ENCODE data around the gene THAP4. TPM values are rescaled to one million over a fixed set of nuclear protein-coding genes. Genes with fewer than 3 reads are reported as not detected.

THAP4 gene
- total RNA-seq, 1 donor from 2014 or later = 63.9 TPM

DNA sequence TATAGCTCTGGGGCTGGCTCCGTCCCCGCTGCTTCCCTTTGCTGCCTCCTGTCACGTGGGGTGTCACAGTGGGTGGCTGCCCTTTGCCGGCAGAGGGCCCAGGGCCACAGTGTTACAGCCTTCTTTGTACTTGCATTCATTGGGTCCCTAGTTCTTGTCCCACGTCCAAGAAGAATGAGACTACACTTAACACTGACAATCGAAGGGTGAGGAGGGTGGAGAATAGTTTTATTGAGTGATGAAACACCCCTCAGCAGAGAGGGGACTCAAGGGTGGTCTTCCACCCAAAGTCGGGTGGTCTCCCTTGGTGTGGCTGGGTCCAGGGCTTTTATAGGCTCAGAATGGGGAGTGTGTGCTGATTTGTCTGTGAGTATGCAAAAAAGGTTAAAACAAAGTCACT is 2.4 kb upstream of the THAP4 start:
- H3K9me3 Mint-ChIP-seq = peaks cover 3% of the 10 kb centered on the region
- H3K27ac Mint-ChIP-seq = no peak overlapping the region
- peaks cover 36% of the 10 kb centered on the region for H3K36me3 Mint-ChIP-seq (ENCODE audit: low read depth)
- H3K4me1 Mint-ChIP-seq = peaks cover 45% of the 10 kb centered on the region
- H3K4me3 Mint-ChIP-seq = peak overlapping the region; percentile 39
- DNase-seq = no peak
- intact Hi-C loops (cut with micrococcal nuclease) = loop anchor here (5.0 kb wide), 1 partner anchor 537 kb away; the partner anchor contains the start of gene MTERF4
- H3K27me3 Mint-ChIP-seq = no peaks in the 10 kb centered on the region

- intact Hi-C loops (cut with micrococcal nuclease) = loop anchor here (5.0 kb wide), 1 partner anchor 537 kb away; the partner anchor contains the start of gene MTERF4
- no peak for DNase-seq
- Mint-ChIP-seq H3K4me3 (peak overlapping the region; percentile 89), H3K27ac (no peak overlapping the region), H3K9me3 (peaks cover 3% of the 10 kb centered on the region), H3K27me3 (no peaks in the 10 kb centered on the region), H3K4me1 (peaks cover 43% of the 10 kb centered on the region), H3K36me3 (ENCODE audit: low read depth) (peaks cover 37% of the 10 kb centered on the region)
These were observed 2.0 kb upstream of the THAP4 start for GRCh38 chr2:241638940-241639339.

GRCh38 chr2:241637795-241638660 is 1.1 kb upstream of the THAP4 start:
- H3K36me3 Mint-ChIP-seq (ENCODE audit: low read depth) = peaks cover 41% of the 10 kb centered on the region
- H3K27me3 Mint-ChIP-seq = no peaks in the 10 kb centered on the region
- peak overlapping the region; percentile 89 for H3K4me3 Mint-ChIP-seq
- H3K9me3 Mint-ChIP-seq = peaks cover 3% of the 10 kb centered on the region
- H3K4me1 Mint-ChIP-seq = peaks cover 43% of the 10 kb centered on the region
- intact Hi-C loops (cut with micrococcal nuclease) = loop anchor here (1.0 to 5.0 kb wide), 6 partner anchors 48 to 536 kb away; partner anchors contain the start of genes D2HGDH, DTYMK, HDLBP and MTERF4
- H3K27ac Mint-ChIP-seq = peak overlapping the region; percentile 93
- DNase-seq = peak; percentile 83

DNA sequence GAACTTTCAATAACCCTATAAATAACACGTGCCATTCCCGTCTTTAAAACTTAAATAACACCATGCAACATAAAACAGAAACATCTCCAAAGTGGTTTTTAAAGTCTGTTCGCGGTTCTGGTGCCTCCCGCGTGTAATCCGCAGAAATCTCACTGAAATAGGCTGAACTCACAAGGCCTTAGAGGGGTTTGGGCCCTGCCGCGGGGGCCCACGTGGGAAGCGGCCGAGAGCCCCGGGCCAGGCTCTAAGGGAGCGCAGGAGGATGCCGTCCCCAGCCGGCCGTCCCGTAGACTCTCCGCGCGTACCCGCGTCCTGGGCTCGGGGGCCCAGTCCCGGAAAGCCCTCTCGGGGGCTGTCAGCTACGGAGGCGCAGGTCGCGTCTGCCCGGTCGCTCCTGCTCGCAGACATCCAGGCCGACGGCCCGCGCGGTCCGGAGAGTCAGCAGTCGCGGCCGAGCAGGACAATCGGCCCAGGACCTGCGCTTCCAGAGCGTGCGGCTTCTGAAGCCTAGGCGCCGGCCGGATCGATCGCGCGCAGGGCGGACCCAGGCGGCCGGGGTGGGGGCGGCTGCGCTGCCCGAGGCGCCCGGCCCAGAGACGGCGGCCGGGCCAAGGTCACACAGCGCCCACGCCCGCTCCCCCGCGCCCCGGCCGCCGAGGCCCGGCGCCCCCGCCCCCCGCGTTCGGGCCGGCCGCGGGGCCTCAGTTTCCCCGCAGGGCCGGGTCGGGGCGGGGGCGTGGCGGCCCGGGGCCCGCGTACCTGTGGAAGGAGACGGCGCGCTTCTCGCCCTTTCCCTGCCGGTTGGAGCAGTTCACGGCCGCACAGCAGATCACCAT is 558 bp downstream of the THAP4 start:
- Mint-ChIP-seq H3K36me3 (ENCODE audit: low read depth) (peaks cover 50% of the 10 kb centered on the region), H3K9me3 (peaks cover 3% of the 10 kb centered on the region), H3K27me3 (no peaks in the 10 kb centered on the region), H3K4me1 (peaks cover 36% of the 10 kb centered on the region), H3K4me3 (peak overlapping the region; percentile 77), H3K27ac (peak overlapping the region; percentile 78)
- peak; percentile 81 for DNase-seq
- intact Hi-C loops (cut with micrococcal nuclease) = loop anchor here (1.0 to 5.0 kb wide), 6 partner anchors 50 to 534 kb away; partner anchors contain the start of genes D2HGDH, DTYMK, HDLBP and MTERF4

DNA sequence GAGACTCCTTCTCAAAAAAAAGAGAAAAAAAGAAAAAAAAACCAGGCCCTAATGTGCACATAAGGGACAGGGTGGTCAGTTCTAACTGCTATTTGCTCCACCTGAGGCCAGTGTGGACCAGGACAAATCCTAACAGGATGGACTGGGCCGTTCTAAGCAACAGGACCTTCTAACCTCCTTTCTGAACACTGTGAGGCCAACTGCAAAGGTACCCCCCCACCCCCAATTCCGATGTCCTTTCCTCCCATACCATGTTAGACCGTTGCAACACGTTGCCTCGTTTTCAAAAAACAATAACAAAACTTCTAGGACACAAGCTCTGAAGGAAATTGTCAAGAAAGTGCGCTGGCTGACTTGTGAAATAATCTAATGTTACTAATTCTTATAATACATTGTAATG is 1.2 kb downstream of the THAP4 start:
- H3K27ac Mint-ChIP-seq = peak overlapping the region; percentile 78
- peaks cover 49% of the 10 kb centered on the region for H3K36me3 Mint-ChIP-seq (ENCODE audit: low read depth)
- H3K27me3 Mint-ChIP-seq = no peaks in the 10 kb centered on the region
- peaks cover 3% of the 10 kb centered on the region for H3K9me3 Mint-ChIP-seq
- intact Hi-C loops (cut with micrococcal nuclease) = loop anchor here (5.0 kb wide), 1 partner anchor 533 kb away; the partner anchor contains the start of gene MTERF4
- H3K4me1 Mint-ChIP-seq = peaks cover 31% of the 10 kb centered on the region
- no peak for DNase-seq
- H3K4me3 Mint-ChIP-seq = peak overlapping the region; percentile 77

- Mint-ChIP-seq H3K4me1 (peaks cover 15% of the 10 kb centered on the region), H3K36me3 (ENCODE audit: low read depth) (peaks cover 38% of the 10 kb centered on the region), H3K27ac (no peak overlapping the region), H3K9me3 (no peaks in the 10 kb centered on the region), H3K27me3 (no peaks in the 10 kb centered on the region), H3K4me3 (no peak overlapping the region)
- intact Hi-C loops (cut with micrococcal nuclease) = no loop called here
- DNase-seq = no peak
These were observed 3.4 kb downstream of the THAP4 start for GRCh38 chr2:241633561-241633960.

GRCh38 chr2:241632478-241633325 is 4.3 kb downstream of the THAP4 start:
- intact Hi-C loops (cut with micrococcal nuclease) = no loop called here
- Mint-ChIP-seq H3K27ac (no peak overlapping the region), H3K4me3 (no peak overlapping the region), H3K36me3 (ENCODE audit: low read depth) (peaks cover 43% of the 10 kb centered on the region), H3K4me1 (peaks cover 16% of the 10 kb centered on the region), H3K27me3 (no peaks in the 10 kb centered on the region), H3K9me3 (no peaks in the 10 kb centered on the region)
- DNase-seq = no peak

- Mint-ChIP-seq H3K4me1 (peaks cover 15% of the 10 kb centered on the region), H3K4me3 (no peak overlapping the region), H3K9me3 (no peaks in the 10 kb centered on the region), H3K36me3 (ENCODE audit: low read depth) (peaks cover 42% of the 10 kb centered on the region), H3K27ac (no peak overlapping the region), H3K27me3 (no peaks in the 10 kb centered on the region)
- intact Hi-C loops (cut with micrococcal nuclease) = no loop called here
- DNase-seq = no peak
These were observed 7.1 kb downstream of the THAP4 start for GRCh38 chr2:241629762-241630435.

DNA sequence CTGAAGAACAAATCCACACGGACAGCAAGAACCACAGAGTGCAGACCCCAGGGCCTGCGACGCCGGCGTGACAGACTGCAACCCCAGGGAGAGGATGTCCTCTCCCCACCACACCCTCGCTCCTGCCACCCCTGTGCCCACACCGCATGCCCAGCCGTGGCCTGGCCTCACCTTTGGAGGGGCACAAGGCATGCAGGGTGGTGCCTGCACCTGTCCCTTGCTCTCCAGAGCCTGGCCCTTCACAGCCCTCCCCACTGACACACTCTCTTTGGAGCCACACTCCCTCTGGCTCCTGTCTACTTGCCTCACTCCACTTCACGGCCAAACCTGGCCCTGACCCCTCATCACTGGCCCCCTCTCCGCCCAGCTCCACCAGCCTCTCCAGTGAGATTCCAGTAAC is 9.3 kb downstream of the THAP4 start:
- no peak for DNase-seq
- no peaks in the 10 kb centered on the region for H3K9me3 Mint-ChIP-seq
- peak overlapping the region; percentile 25 for H3K27ac Mint-ChIP-seq
- H3K4me1 Mint-ChIP-seq = peaks cover 12% of the 10 kb centered on the region
- peaks cover 35% of the 10 kb centered on the region for H3K36me3 Mint-ChIP-seq (ENCODE audit: low read depth)
- H3K27me3 Mint-ChIP-seq = no peaks in the 10 kb centered on the region
- H3K4me3 Mint-ChIP-seq = no peak overlapping the region
- intact Hi-C loops (cut with micrococcal nuclease) = no loop called here

GRCh38 chr2:241620419-241620769 is 16.6 kb downstream of the THAP4 start:
- Mint-ChIP-seq H3K4me1 (peaks cover 36% of the 10 kb centered on the region), H3K27me3 (no peaks in the 10 kb centered on the region), H3K4me3 (no peak overlapping the region), H3K36me3 (ENCODE audit: low read depth) (peaks cover 40% of the 10 kb centered on the region), H3K27ac (peak overlapping the region; percentile 89), H3K9me3 (peaks cover 11% of the 10 kb centered on the region)
- DNase-seq = peak; percentile 71
- intact Hi-C loops (cut with micrococcal nuclease) = no loop called here

DNA sequence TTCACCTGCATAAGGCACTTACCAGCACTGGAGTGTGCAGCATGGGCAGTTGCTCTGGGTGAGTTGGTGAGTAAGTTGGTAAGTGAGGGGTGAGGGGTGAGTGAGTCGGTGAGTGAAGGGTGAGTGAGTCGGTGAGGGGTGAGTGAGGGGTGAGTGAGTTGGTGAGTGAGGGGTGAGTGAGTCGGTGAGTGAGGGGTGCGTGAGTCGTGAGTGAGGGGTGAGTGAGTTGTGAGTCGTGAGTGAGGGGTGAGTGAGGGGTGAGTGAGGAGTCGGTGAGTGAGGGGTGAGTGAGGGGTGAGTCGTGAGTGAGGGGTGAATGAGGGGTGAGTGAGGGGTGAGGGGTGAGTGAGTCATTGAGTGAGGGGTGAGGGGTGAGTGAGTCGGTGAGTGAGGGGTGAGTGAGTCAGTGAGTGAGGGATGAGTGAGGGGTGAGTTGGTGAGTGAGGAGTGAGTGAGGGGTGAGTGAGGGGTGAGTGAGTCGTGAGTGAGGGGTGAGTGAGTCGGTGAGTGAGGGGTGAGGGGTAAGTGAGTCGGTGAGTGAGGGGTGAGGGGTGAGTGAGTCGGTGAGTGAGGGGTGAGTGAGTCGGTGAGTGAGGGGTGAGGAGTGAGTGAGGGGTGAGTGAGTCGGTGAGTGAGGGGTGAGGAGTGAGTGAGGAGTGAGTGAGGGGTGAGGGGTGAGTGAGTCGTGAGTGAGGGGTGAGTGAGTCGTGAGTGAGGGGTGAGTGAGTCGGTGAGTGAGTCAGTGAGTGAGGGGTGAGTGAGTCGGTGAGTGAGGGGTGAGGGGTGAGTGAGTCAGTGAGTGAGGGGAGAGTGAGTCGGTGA is 17.1 kb downstream of the THAP4 start:
- Mint-ChIP-seq H3K27ac (peak overlapping the region; percentile 89), H3K4me3 (peak overlapping the region; percentile 7), H3K27me3 (no peaks in the 10 kb centered on the region), H3K4me1 (peaks cover 36% of the 10 kb centered on the region), H3K9me3 (peaks cover 11% of the 10 kb centered on the region), H3K36me3 (ENCODE audit: low read depth) (peaks cover 40% of the 10 kb centered on the region)
- intact Hi-C loops (cut with micrococcal nuclease) = loop anchor here (5.0 to 10.0 kb wide), 3 partner anchors 115 to 303 kb away; partner anchors contain the start of genes HDLBP, SEPTIN2 and STK25
- DNase-seq = no peak

GRCh38 chr2:241618829-241619228 is 18.1 kb downstream of the THAP4 start:
- Mint-ChIP-seq H3K4me1 (peaks cover 36% of the 10 kb centered on the region), H3K27ac (peak overlapping the region; percentile 89), H3K9me3 (peaks cover 11% of the 10 kb centered on the region), H3K27me3 (no peaks in the 10 kb centered on the region), H3K36me3 (ENCODE audit: low read depth) (peaks cover 38% of the 10 kb centered on the region), H3K4me3 (no peak overlapping the region)
- intact Hi-C loops (cut with micrococcal nuclease) = loop anchor here (5.0 to 10.0 kb wide), 3 partner anchors 114 to 302 kb away; partner anchors contain the start of genes HDLBP, SEPTIN2 and STK25
- no peak for DNase-seq

Data from activated CD4-positive, alpha-beta T cell treated with anti-CD3 and anti-CD28 coated beads, Interleukin-2, amount 10 ng/mL, durations not matched to agents 24 days and 14 days (primary cell).